Ovary (tissue), 9 donors: Measurements from ENCODE around the gene HERC3. TPM values are rescaled to one million over a fixed set of nuclear protein-coding genes. Genes with fewer than 3 reads are reported as not detected.

Experiments
- DNase-seq, 5 donors: peaks; one replicate each; pipeline ENCODE4 v3.0.0-alpha.2; 2019 to 2020
- H3K27ac ChIP-seq, 2 donors: fragments of 200-600 bp; one replicate each; pipeline versions ENCODE4 v1.5.1 to v1.8.0; 2019 to 2022
- H3K27me3 ChIP-seq: fragments of 200-600 bp; one replicate; pipeline ENCODE4 v1.8.0; 2022
- H3K36me3 ChIP-seq: fragments of 200-600 bp; sonication (generic); one replicate; pipeline ENCODE4 v1.5.1; 2019
- H3K4me1 ChIP-seq: one replicate; pipeline ENCODE4 v1.8.1; 2013; ENCODE audit warnings: mild to moderate bottlenecking, moderate library complexity; ENCODE audit not compliant: insufficient read depth
- H3K4me3 ChIP-seq: fragments of 200-600 bp; sonication (generic); one replicate; pipeline ENCODE4 v1.5.1; 2017
- H3K9me3 ChIP-seq, 2 donors: fragments of 200-600 bp in 1 of 2; sonication (generic) in 1 of 2; one replicate each; pipeline versions ENCODE4 v1.5.1 to v1.8.1; 2013 to 2019; ENCODE audit warnings: mild to moderate bottlenecking in 1 of 2, moderate library complexity in 1 of 2
- EP300 ChIP-seq: sonication (generic); formaldehyde crosslinking; IDR thresholded peaks from one replicate; pipeline ENCODE4 v1.6.1; 2017; ENCODE audit warnings: antibody characterized with exemption
- POLR2A ChIP-seq: fragments of 450-650 bp; IDR thresholded peaks from one replicate; pipeline ENCODE4 v1.6.1; 2017; ENCODE audit warnings: antibody characterized with exemption, mild to moderate bottlenecking, moderate library complexity
- WGBS, 3 donors: extraction: QIAGEN DNeasy Blood & Tissue Kit in 1 of 3; methylation state at CpG; one replicate each; pipeline versions ENCODE4 v1.1.5 to v1.1.7; 2013 to 2017; 5-methylcytosine and 5-hydroxymethylcytosine counted together
- intact Hi-C, 4 donors: fragments of 100-400 bp; cut with DNase I; formaldehyde crosslinking; loops; one replicate each; pipeline versions ENCODE4 v1.11.0 to v1.15.1; 2022 to 2023
- polyA plus RNA-seq, 2 donors: library from polyadenylated mRNA; stranded (reverse); fragments of 200-250 nt in 1 of 2; fragments of 350-450 nt in 1 of 2; fragmentation: Illumina TruSeq in 1 of 2; extraction: RNeasy Lipid Tissue Mini Kit (QIAGEN cat#74804) in 1 of 2; gene quantifications; one replicate each; pipeline ENCODE4 v1.2.3, GENCODE V29; 2013 to 2014
- total RNA-seq, 7 donors: library from RNA; depleted of rRNA in 2 of 7; stranded (reverse); fragments of >200 nt in 2 of 7; fragmentation: NEBNext Ultra II Directional in 3 of 7; extraction: Animal tissue kit (Norgen Biotek cat#: 25700) in 3 of 7; gene quantifications; one replicate each; pipeline versions ENCODE4 v1.1.0 to v1.2.4, GENCODE V29; 2016 to 2023
- TF ChIP-seq, protein P1 (sequence below), 3 donors: fragments of 450-650 bp in 2 of 3; fragments of 200-600 bp in 1 of 3; IDR thresholded peaks; one replicate each; pipeline versions ENCODE4 v1.5.1 to v1.8.0; 2016 to 2022; ENCODE audit warnings: antibody characterized with exemption in 3 of 3, mild to moderate bottlenecking in 1 of 3
- donor health status: DM: no; HTN: no; CAD: no; lungs with moderate emphysema.
- donor health status: DM: no; HTN: no; CAD: no.
- donor health status: Bipolar disorder and iron deficiency.
- donor health status: DM: yes; HTN: yes; CAD: no.
- donor health status: DM: no; HTN: no; CAD: no.
- donor health status: DM: yes; HTN: yes; CAD: no.

The HERC3 gene
- total and polyA plus RNA-seq, 9 donors, result 10.3 to 30.9 (median 24.2) TPM

DNA sequence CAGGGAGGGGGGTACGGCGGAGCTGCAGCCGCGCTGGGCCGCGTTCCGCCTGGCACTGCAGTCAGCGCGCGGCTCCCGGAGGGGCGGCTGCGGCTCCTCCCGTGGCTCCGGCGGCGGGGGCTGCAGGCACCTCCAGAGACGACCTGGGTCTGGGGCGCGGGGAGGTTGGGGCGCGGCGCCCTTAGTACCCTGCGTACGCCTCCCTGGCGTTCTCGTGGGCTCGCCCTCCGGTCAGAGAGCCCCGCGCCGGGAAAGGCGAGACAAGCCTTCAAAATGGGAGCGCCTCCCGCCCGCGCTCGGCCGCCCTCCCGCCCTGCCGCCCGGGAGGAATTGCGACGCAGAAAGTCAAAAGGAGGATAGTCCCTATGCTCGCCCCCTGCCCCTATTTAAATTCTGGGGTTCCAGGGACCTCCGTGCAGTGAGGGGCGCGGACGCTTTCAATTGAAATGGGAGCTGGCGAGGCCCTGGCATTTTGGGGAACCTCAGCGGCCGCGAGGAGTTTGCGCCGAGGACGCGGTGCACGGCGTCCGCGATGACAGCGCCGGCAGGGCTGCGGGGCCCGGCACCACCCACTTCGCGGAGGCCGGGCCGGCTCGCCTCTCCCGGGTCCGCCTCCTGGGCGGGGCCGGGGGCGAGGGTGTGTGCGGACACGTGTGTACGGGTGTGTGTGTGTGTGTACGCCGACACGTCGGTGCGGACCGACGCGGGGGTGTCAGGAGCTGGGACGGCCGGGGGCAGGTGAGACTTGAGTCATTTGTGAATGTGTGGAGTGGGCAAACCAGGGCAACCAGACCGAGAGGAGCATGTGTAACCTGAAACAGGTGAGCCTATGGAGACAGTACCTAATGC is 544 bp downstream of the HERC3 start:
- H3K27me3 ChIP-seq, result no peaks in the 10 kb centered on the region
- no peaks in the 10 kb centered on the region for H3K36me3 ChIP-seq
- intact Hi-C loops, result no loop called here
- TF ChIP-seq, protein P1, sequence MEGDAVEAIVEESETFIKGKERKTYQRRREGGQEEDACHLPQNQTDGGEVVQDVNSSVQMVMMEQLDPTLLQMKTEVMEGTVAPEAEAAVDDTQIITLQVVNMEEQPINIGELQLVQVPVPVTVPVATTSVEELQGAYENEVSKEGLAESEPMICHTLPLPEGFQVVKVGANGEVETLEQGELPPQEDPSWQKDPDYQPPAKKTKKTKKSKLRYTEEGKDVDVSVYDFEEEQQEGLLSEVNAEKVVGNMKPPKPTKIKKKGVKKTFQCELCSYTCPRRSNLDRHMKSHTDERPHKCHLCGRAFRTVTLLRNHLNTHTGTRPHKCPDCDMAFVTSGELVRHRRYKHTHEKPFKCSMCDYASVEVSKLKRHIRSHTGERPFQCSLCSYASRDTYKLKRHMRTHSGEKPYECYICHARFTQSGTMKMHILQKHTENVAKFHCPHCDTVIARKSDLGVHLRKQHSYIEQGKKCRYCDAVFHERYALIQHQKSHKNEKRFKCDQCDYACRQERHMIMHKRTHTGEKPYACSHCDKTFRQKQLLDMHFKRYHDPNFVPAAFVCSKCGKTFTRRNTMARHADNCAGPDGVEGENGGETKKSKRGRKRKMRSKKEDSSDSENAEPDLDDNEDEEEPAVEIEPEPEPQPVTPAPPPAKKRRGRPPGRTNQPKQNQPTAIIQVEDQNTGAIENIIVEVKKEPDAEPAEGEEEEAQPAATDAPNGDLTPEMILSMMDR (IDR thresholded peaks at IDR 0.05), result no peak
- TF ChIP-seq POLR2A, result peak; percentile 23
- H3K4me3 ChIP-seq, result peak overlapping the region; percentile 92
- peak; percentile 70 to 81 (median 72) for DNase-seq
- peak overlapping the region; percentile 92 for H3K27ac ChIP-seq
- no peaks in the 10 kb centered on the region for H3K9me3 ChIP-seq
- peaks cover 3% of the 10 kb centered on the region for H3K4me1 ChIP-seq
- WGBS, 3 donors, result 1% methylated on average over 61 to 89 of the region's 89 CpGs

DNA sequence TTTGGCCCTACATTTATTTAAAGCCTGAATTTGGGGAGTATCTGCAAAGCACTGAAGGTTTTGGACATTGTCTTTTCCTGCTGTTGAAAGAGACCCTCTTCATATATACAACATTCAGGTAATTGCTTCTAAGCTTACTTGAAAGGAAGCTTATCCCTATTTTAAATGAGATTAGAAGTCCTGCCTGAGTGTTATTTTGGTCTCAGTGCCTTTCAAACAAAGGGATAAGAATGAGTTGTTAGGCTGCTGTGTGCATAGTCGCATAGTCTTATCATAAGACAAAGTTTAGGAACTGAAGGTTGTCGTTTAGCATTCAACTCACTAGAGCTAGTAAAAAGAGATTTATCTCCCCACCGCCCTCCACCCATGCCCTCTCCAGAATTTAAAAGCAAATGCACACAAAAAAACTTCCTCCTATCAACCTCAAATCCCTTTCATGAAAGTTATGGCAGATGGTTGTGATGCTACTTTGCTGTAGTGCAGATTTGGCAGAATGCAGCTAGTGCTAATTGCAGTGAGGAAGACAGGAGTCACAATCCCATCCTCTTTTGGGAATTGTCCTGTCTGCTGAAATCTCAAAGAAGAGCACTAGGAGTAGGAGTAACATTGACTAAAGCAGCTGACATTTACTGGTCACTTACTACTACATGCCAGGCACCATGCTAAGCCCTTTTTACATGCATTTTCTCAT is 5.8 kb downstream of the HERC3 start:
- 43 to 57% (median 51%) methylated on average over 3 of the region's 3 CpGs for WGBS, 3 donors
- intact Hi-C loops, result no loop called here
- H3K27ac ChIP-seq, result no peak overlapping the region

GRCh38 chr4:88599298-88599697 is 7.0 kb downstream of the HERC3 start:
- DNase-seq, result no peak
- Histone ChIP-seq H3K27ac (no peak overlapping the region), H3K4me1 (peaks cover 3% of the 10 kb centered on the region), H3K27me3 (no peaks in the 10 kb centered on the region), H3K4me3 (no peak overlapping the region), H3K9me3 (no peaks in the 10 kb centered on the region), H3K36me3 (no peaks in the 10 kb centered on the region)
- intact Hi-C loops, result no loop called here
- WGBS, 3 donors, result 51 to 59% (median 56%) methylated on average over 3 of the region's 3 CpGs
- TF ChIP-seq, protein P1 (IDR thresholded peaks at IDR 0.05), result no peak
- TF ChIP-seq EP300 (no peak), POLR2A (no peak)

More for the DNA sequence above, 5.8 kb downstream of the HERC3 start:
- H3K4me1 ChIP-seq, result peaks cover 3% of the 10 kb centered on the region
- H3K36me3 ChIP-seq, result no peaks in the 10 kb centered on the region
- no peak overlapping the region for H3K4me3 ChIP-seq
- no peaks in the 10 kb centered on the region for H3K9me3 ChIP-seq
- no peak for TF ChIP-seq EP300
- TF ChIP-seq POLR2A, result no peak
- TF ChIP-seq, protein P1 (IDR thresholded peaks at IDR 0.05), result no peak
- H3K27me3 ChIP-seq, result no peaks in the 10 kb centered on the region
- no peak for DNase-seq

- H3K27me3 ChIP-seq, result no peaks in the 10 kb centered on the region
- no peaks in the 10 kb centered on the region for H3K9me3 ChIP-seq
- no peak for DNase-seq
- intact Hi-C loops, result loop anchor here in 1 of 4 donors (5.0 kb wide), 1 partner anchor 582 kb away; no protein-coding TSS in a partner anchor
- no peaks in the 10 kb centered on the region for H3K36me3 ChIP-seq
- 65 to 76% (median 73%) methylated on average over 1 of the region's 1 CpG for WGBS, 3 donors
- H3K27ac ChIP-seq, result no peak overlapping the region
- H3K4me1 ChIP-seq, result peaks cover 3% of the 10 kb centered on the region
- TF ChIP-seq EP300 (no peak), POLR2A (no peak)
- TF ChIP-seq, protein P1 (IDR thresholded peaks at IDR 0.05), result no peak
- peak overlapping the region; percentile 19 for H3K4me3 ChIP-seq
Observed at GRCh38 chr4:88599714-88600113, 7.4 kb downstream of the HERC3 start.
